OCI-LY3 (cell line): ENCODE measurements around the gene TMEM144.

Source experiments
- EZH2phosphoT487 ChIP-seq: fragments of 200-600 bp; shearing (Covaris generic); IDR thresholded peaks from 2 replicates; pipeline ENCODE4 v1.6.1; 2018; ENCODE audit warnings: antibody characterized with exemption, mixed run types, low read depth
- TF ChIP-seq, protein P1 (sequence below): fragments of 200-600, 300-600 bp; sonication (generic); IDR thresholded peaks from 2 replicates; pipeline ENCODE4 v1.5.1; 2014; ENCODE audit warnings: antibody characterized with exemption, low read length, low read depth

DNA sequence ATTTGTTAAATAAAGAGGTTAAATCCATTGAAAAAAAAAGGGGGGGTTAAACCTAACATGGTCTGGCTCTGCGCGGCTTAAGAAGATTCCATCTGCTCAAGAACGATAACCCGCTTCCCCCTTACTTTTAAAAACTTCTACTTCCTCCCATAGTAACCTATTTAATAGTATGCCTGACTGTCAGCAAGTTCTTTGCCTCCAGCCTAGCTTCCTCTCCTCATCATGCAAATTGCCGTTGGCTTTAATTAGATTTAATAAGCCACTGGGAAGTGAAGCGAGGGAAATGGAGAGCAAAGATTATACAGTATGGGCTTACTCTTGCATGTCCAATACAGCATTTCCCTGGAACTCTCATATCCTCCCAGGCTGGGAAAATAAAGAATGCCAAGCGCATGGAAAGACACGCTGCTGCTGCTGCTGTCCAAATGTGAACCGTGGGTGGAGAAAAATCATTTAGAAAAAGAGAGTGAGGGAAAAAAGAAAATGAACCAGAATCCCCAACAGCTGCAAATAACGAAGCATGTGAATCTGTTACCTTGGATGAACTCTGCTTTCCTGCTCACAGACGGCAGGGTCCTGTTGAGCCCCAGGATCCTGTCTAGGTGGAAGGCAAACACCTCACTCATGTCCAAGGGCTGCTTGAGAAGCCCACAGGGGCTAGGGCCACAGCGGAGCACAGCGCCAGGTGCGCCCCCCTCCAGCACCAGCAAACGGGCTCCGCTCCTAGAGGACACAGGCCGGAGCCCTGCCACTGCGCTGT, 40.2 kb upstream of the TMEM144 start:
- no peak for TF ChIP-seq EZH2phosphoT487
- TF ChIP-seq, protein P1, sequence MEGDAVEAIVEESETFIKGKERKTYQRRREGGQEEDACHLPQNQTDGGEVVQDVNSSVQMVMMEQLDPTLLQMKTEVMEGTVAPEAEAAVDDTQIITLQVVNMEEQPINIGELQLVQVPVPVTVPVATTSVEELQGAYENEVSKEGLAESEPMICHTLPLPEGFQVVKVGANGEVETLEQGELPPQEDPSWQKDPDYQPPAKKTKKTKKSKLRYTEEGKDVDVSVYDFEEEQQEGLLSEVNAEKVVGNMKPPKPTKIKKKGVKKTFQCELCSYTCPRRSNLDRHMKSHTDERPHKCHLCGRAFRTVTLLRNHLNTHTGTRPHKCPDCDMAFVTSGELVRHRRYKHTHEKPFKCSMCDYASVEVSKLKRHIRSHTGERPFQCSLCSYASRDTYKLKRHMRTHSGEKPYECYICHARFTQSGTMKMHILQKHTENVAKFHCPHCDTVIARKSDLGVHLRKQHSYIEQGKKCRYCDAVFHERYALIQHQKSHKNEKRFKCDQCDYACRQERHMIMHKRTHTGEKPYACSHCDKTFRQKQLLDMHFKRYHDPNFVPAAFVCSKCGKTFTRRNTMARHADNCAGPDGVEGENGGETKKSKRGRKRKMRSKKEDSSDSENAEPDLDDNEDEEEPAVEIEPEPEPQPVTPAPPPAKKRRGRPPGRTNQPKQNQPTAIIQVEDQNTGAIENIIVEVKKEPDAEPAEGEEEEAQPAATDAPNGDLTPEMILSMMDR, result no peak
